GM18868 (cell line): ENCODE data around the gene MAP3K20.
"Not testable (repeated sequence)": the region's sequence is repeated elsewhere in the genome, so short reads cannot be mapped to it uniquely, and the experiment has no call there.

Experiments used
- ATAC-seq: cut with Tn5 transposase; IDR thresholded peaks from one replicate; pipeline ENCODE4 v1.9.1; 2021; ENCODE audit warnings: mild to moderate bottlenecking, moderate library complexity; ENCODE audit not compliant: unreplicated experiment

MAP3K20 gene

GRCh38 chr2:173305303-173305702 is 229.7 kb downstream of the MAP3K20 start:
- ATAC-seq, result no peak

- peak; percentile 92 for ATAC-seq
Measured at GRCh38 chr2:173307293-173307692, 231.6 kb downstream of the MAP3K20 start.

GRCh38 chr2:173309370-173309769 is 233.7 kb downstream of the MAP3K20 start:
- ATAC-seq, result not testable (repeated sequence)

- no peak for ATAC-seq
Measured at GRCh38 chr2:173311844-173312606, 236.4 kb downstream of the MAP3K20 start.
